BE2C (cell line): Measurements from ENCODE around the gene INTS11.

ENCODE experiments used
- DNase-seq: peaks from one replicate; pipeline ENCODE4 v3.0.0-alpha.2; 2020
- H3K27me3 ChIP-seq: fragments of 250-450 bp; sonication (Bioruptor Pico); 2 replicates; pipeline ENCODE4 v1.5.1; 2020; ENCODE audit warnings: mild to moderate bottlenecking
- H3K36me3 ChIP-seq: fragments of 250-450 bp; sonication (Bioruptor Pico); 2 replicates; pipeline ENCODE4 v1.5.1; 2020; ENCODE audit warnings: mild to moderate bottlenecking
- H3K4me1 ChIP-seq: fragments of 250-450 bp; sonication (Bioruptor Pico); 2 replicates; pipeline ENCODE4 v1.5.1; 2020
- H3K4me3 ChIP-seq: 2 replicates; pipeline ENCODE4 v1.5.1; 2011; ENCODE audit warnings: low read depth, low read length
- H3K9me3 ChIP-seq: fragments of 250-450 bp; sonication (Bioruptor Pico); 2 replicates; pipeline ENCODE4 v1.5.1; 2020
- TF ChIP-seq, protein P1 (sequence below): IDR thresholded peaks from 2 replicates; pipeline ENCODE4 v1.5.1; 2012; ENCODE audit warnings: mild to moderate bottlenecking, low read depth, low read length

INTS11 gene

DNA sequence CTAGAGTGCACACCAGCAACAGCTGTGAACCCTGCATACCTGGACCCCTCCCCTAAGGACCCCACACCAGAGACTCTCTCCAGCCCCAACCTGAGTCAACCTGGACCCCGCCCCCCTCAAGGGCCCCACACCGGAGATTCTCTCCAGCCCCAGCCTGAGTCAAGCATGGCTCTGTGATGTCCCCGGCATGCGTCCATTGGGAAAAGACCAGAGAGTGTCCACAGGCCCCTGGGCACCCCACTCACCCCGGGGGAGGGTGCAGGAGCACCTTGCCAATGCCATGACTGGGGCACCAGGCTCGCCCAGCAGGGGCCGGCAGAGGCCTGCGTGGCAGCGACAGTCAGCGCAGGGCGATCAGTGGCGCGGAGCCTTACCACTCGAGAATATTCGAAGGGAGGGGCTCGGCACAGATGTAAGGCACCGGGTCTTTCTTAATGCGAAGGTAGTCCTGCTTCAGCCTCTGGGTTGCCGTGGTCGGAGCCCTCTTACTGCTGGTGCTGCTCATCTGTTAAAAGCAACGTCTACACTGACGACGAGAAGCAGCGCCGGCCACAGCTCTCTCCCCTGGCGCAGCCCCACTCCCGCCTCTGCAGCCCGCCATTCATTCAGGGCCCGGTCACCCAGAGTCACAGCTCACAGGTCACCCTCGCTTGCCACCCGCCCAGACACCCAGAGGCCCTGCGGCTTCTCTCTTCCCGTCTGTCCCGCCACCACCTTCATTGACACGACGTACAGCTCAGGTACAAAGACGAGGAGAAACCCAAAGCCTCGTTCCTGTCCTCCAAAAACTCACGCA is 56.8 kb downstream of the INTS11 start:
- Histone ChIP-seq H3K27me3 (no peaks in the 10 kb centered on the region), H3K36me3 (peaks cover 71% of the 10 kb centered on the region), H3K4me3 (no peak overlapping the region), H3K4me1 (no peaks in the 10 kb centered on the region), H3K9me3 (no peaks in the 10 kb centered on the region)
- TF ChIP-seq, protein P1, sequence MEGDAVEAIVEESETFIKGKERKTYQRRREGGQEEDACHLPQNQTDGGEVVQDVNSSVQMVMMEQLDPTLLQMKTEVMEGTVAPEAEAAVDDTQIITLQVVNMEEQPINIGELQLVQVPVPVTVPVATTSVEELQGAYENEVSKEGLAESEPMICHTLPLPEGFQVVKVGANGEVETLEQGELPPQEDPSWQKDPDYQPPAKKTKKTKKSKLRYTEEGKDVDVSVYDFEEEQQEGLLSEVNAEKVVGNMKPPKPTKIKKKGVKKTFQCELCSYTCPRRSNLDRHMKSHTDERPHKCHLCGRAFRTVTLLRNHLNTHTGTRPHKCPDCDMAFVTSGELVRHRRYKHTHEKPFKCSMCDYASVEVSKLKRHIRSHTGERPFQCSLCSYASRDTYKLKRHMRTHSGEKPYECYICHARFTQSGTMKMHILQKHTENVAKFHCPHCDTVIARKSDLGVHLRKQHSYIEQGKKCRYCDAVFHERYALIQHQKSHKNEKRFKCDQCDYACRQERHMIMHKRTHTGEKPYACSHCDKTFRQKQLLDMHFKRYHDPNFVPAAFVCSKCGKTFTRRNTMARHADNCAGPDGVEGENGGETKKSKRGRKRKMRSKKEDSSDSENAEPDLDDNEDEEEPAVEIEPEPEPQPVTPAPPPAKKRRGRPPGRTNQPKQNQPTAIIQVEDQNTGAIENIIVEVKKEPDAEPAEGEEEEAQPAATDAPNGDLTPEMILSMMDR: no peak
- no peak for DNase-seq

DNA sequence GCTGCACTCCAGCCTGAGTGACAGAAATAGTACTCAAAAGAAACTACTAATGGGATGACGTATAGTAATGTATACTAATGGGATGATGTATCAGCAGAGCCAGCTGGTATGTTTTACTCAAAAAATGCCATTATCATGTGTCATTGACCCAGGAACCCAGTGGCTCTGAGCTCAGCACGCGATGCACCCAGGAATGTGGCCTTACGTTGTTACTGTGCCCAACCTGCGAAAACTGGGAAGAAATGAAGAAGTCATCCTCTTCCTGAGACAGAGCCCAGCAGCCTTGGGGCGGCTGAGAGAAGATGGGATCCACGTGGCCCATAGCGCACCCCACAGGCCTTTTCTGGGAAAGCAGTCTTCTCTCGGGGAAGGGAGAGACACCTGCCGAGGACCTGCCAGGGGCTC is 59.6 kb downstream of the INTS11 start:
- H3K4me3 ChIP-seq: no peak overlapping the region
- DNase-seq: no peak
- no peaks in the 10 kb centered on the region for H3K9me3 ChIP-seq
- H3K36me3 ChIP-seq: peaks cover 87% of the 10 kb centered on the region
- TF ChIP-seq, protein P1: peak; percentile 26
- no peaks in the 10 kb centered on the region for H3K4me1 ChIP-seq
- H3K27me3 ChIP-seq: no peaks in the 10 kb centered on the region

DNA sequence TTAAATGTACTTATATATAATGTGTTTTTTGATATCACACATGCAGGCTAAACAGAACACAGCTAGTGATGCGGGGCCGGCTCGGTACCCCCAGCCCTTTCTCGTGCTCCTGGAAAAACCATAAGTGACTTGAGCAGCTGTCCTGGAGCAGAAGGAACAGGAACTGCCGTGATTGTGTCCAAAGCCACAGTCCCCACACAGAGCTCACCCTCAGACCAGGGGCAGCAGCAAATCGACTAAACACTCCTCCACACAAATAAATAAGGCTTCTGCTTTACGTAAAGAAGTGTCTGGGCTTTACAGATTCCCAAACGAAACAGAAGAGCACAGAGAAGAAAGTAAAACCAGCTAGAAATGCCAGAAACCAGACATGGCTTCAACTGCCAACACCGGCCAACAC is 60.4 kb downstream of the INTS11 start:
- Histone ChIP-seq H3K4me3 (no peak overlapping the region), H3K9me3 (no peaks in the 10 kb centered on the region), H3K27me3 (no peaks in the 10 kb centered on the region), H3K36me3 (peaks cover 85% of the 10 kb centered on the region), H3K4me1 (no peaks in the 10 kb centered on the region)
- DNase-seq: no peak
- TF ChIP-seq, protein P1: no peak

DNA sequence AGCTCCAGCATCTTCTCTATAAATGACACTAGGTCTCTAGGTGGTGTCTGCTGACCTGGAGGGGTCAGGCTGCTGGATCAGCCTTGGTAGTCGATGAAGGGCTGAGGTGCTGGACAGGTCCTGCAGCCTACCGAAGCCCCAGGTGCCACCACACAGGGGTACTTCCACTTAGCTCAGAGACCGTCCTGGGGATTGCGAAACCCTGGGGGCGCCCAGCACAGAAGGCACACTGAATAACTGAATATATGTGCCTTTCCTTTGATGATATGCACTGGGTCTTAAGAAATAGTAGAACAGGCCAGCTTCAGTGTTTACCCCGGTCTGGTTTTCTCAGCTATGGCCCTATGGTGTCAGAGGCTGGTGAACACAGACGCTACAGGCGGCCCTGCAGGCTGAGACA is 61.7 kb downstream of the INTS11 start:
- Histone ChIP-seq H3K27me3 (no peaks in the 10 kb centered on the region), H3K4me1 (no peaks in the 10 kb centered on the region), H3K9me3 (no peaks in the 10 kb centered on the region), H3K36me3 (peaks cover 77% of the 10 kb centered on the region), H3K4me3 (no peak overlapping the region)
- no peak for DNase-seq
- TF ChIP-seq, protein P1: no peak

DNA sequence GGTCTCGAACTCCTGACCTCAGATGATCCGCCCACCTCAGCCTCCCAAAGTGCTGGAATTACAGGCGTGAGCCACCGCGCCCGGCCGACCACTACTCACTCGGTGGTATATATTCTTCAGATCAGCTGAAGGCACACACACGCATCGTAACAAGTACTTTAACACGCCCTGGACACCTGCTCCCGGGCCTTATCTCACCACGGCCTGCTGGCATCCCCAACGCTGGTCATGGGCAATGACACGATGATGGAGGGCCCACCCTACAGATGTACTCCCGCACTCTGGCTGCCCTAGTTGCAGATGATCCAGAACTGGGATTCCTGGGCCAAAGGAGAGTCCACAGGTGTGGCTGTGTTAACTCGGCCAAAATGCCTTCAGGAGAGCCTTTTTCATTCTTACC is 62.4 kb downstream of the INTS11 start:
- DNase-seq: no peak
- TF ChIP-seq, protein P1: no peak
- Histone ChIP-seq H3K36me3 (peaks cover 73% of the 10 kb centered on the region), H3K4me3 (no peak overlapping the region), H3K27me3 (no peaks in the 10 kb centered on the region), H3K4me1 (no peaks in the 10 kb centered on the region), H3K9me3 (no peaks in the 10 kb centered on the region)
